Type B pancreatic cell (in vitro differentiated cells): ENCODE results near the gene RBMS3. TPM values are rescaled to one million over a fixed set of nuclear protein-coding genes. Genes with fewer than 3 reads are reported as not detected.
"Not testable (repeated sequence)": the region's sequence is repeated elsewhere in the genome, so short reads cannot be mapped to it uniquely, and the experiment has no call there.

Source experiments
- DNase-seq: peaks from one replicate; pipeline ENCODE4 v3.0.0; 2021; ENCODE audit warnings: mixed read lengths; ENCODE audit not compliant: unreplicated experiment; ENCODE audit errors: extremely low spot score
- H3K27ac Mint-ChIP-seq: 2 replicates; pipeline ENCODE4 v1.8.0; 2021; ENCODE audit warnings: mild to moderate bottlenecking, mixed read lengths
- H3K27me3 Mint-ChIP-seq: 2 replicates; pipeline ENCODE4 v1.8.0; 2021; ENCODE audit warnings: mixed read lengths
- H3K36me3 Mint-ChIP-seq: 2 replicates; pipeline ENCODE4 v1.8.0; 2021; ENCODE audit warnings: mixed read lengths
- H3K4me1 Mint-ChIP-seq: one replicate; pipeline ENCODE4 v1.8.0; 2021; ENCODE audit warnings: mixed read lengths; ENCODE audit not compliant: unreplicated experiment
- H3K4me3 Mint-ChIP-seq: 2 replicates; pipeline ENCODE4 v1.8.0; 2021; ENCODE audit warnings: mild to moderate bottlenecking, mixed read lengths
- H3K9me3 Mint-ChIP-seq: 2 replicates; pipeline ENCODE4 v1.8.0; 2021; ENCODE audit warnings: mixed read lengths
- total RNA-seq: library from RNA; stranded (reverse); gene quantifications from 2 replicates; pipeline ENCODE4 v1.2.1, GENCODE V29; 2021; ENCODE audit warnings: low replicate concordance
- TF ChIP-seq, protein P1 (sequence below): fragments of 200-600 bp; sonication (generic); conservative IDR thresholded peaks from 2 replicates; pipeline ENCODE4 v1.5.0; 2021; ENCODE audit warnings: antibody characterized with exemption, mild to moderate bottlenecking

RBMS3 gene
- total RNA-seq, 1 donor from 2014 or later, result 36.6 TPM

DNA sequence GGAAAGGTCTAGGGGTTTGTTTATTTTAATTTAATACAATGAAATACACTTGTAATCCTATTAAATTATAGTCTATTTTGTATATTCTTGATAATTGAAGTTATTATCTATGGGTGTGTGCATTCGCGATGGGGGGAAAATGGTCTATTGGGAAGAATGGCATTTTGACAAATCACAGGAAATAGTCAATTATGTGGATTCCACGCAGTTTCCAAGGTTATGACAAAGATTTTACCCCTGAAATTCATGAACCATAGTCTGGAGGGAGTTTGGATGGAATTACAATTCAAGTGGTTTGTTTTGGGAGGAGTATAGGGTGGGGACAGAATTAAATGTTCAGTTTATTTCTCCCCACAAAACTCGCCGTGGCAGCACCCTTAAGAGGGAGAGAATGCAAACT, 66.5 kb downstream of the RBMS3 start:
- Mint-ChIP-seq H3K36me3 (peaks cover under 1% of the 10 kb centered on the region), H3K9me3 (peaks cover 6% of the 10 kb centered on the region), H3K4me1 (peaks cover 33% of the 10 kb centered on the region)

DNA sequence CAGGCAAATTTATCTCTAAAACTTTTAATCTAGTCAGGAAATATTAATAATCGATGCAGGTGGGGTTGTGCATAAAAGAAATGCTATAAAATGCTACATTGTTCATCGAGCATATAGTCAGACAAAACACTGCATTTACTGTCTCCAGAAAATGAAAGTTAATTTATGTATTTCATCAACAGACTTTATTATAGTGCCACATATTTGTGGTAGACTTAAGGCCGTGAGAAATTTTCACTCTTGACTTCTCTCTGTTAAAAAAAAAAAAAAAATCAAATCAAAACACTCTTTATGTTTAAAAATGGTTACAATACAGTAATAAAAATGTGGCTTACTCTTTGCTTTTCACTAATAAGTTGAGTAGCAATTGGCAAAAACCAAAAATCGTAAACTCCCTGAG, 67.4 kb downstream of the RBMS3 start:
- H3K4me3 Mint-ChIP-seq, result no peak overlapping the region
- no peak for DNase-seq
- H3K36me3 Mint-ChIP-seq, result peaks cover 4% of the 10 kb centered on the region
- peaks cover 33% of the 10 kb centered on the region for H3K4me1 Mint-ChIP-seq
- TF ChIP-seq, protein P1, sequence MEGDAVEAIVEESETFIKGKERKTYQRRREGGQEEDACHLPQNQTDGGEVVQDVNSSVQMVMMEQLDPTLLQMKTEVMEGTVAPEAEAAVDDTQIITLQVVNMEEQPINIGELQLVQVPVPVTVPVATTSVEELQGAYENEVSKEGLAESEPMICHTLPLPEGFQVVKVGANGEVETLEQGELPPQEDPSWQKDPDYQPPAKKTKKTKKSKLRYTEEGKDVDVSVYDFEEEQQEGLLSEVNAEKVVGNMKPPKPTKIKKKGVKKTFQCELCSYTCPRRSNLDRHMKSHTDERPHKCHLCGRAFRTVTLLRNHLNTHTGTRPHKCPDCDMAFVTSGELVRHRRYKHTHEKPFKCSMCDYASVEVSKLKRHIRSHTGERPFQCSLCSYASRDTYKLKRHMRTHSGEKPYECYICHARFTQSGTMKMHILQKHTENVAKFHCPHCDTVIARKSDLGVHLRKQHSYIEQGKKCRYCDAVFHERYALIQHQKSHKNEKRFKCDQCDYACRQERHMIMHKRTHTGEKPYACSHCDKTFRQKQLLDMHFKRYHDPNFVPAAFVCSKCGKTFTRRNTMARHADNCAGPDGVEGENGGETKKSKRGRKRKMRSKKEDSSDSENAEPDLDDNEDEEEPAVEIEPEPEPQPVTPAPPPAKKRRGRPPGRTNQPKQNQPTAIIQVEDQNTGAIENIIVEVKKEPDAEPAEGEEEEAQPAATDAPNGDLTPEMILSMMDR, result no peak
- no peaks in the 10 kb centered on the region for H3K27me3 Mint-ChIP-seq
- peaks cover 6% of the 10 kb centered on the region for H3K9me3 Mint-ChIP-seq
- no peak overlapping the region for H3K27ac Mint-ChIP-seq

More for the DNA sequence above, 66.5 kb downstream of the RBMS3 start:
- TF ChIP-seq, protein P1, result no peak
- no peak for DNase-seq
- Mint-ChIP-seq H3K27ac (no peak overlapping the region), H3K27me3 (no peaks in the 10 kb centered on the region), H3K4me3 (no peak overlapping the region)

DNA sequence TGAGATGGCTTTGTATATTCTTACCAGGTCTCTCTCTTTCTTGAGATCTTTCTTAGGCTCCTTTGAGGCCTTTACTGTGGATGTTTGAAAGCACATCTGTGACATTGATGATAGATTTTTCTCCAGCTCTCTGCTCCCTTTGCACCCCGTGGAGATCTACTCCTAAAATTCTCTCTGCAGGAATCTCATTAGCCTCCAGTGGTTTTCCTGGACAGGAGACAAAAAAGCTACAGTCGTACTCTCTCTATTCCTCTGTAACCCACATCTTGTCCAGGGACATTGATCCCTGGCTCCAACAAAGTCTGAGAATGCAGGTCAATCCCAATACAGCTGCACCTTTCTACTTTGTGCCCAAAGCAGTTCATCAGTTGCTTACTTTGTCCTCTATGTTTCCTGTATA, 68.2 kb downstream of the RBMS3 start:
- peaks cover 6% of the 10 kb centered on the region for H3K9me3 Mint-ChIP-seq
- H3K27me3 Mint-ChIP-seq, result no peaks in the 10 kb centered on the region
- no peak overlapping the region for H3K27ac Mint-ChIP-seq
- H3K36me3 Mint-ChIP-seq, result peaks cover 4% of the 10 kb centered on the region
- no peak overlapping the region for H3K4me3 Mint-ChIP-seq
- TF ChIP-seq, protein P1, result no peak
- no peak for DNase-seq
- peaks cover 29% of the 10 kb centered on the region for H3K4me1 Mint-ChIP-seq

DNA sequence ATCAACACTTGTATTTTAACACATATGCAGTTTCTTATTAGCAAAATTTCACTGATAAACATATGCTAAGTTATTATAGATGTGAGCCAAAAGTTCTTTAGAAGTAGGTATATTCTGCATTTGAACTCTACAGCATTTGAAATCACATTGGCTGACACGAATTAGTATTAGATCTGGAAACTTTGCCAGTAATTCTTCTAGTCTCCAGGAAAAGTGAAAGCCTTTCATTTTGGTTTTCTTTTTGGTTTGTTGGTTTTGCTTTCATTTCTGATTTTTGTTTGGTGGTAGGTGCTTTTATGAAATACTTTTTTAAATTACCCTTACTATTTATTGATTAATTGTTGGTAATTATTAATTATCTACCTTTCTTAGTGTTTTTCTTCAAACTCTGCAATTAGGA, 72.9 kb downstream of the RBMS3 start:
- TF ChIP-seq, protein P1, result no peak
- Mint-ChIP-seq H3K4me3 (no peak overlapping the region), H3K9me3 (peaks cover 6% of the 10 kb centered on the region), H3K36me3 (peaks cover 4% of the 10 kb centered on the region), H3K27ac (no peak overlapping the region), H3K4me1 (peaks cover 9% of the 10 kb centered on the region), H3K27me3 (no peaks in the 10 kb centered on the region)
- no peak for DNase-seq

DNA sequence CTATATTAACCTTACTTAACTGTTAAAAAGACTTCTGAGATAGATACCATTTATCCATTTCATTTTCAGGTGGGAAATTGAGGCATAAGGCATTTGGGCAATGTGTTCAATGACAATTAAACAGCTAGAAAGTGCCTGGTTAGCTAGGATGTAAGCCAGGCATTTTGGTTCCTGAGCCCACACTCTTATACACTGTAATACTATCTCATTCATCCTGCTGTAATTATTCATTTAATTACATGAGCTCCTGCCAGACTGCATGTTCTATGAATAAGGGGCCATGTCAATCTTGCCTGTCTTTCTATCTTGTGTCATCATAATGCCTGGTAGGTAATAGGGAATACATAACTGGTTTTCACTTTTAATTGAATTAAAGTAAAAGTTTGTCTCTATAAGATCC, 74.0 kb downstream of the RBMS3 start:
- H3K4me3 Mint-ChIP-seq, result no peak overlapping the region
- H3K9me3 Mint-ChIP-seq, result no peaks in the 10 kb centered on the region
- H3K27ac Mint-ChIP-seq, result no peak overlapping the region
- no peaks in the 10 kb centered on the region for H3K4me1 Mint-ChIP-seq
- H3K36me3 Mint-ChIP-seq, result peaks cover 6% of the 10 kb centered on the region
- TF ChIP-seq, protein P1, result no peak
- DNase-seq, result no peak
- no peaks in the 10 kb centered on the region for H3K27me3 Mint-ChIP-seq

DNA sequence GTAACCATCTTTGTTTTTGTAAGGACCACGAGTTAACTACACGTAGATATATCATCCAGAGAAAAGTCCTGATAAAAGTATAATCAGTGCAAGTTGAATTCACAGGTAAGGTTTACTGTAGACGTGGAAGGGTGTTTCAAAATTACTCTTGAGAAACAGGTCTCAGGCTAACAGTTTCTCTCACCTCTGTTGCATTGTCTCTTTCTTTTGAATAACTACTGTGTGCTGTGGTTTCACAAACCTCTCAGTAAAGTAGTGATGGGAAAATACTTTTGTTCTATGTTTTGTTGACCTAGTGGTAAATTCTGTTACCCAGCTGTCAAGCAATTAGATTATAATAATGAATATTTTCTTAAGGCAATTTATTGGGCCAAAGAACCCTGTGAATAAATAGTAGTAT, 75.2 kb downstream of the RBMS3 start:
- TF ChIP-seq, protein P1, result no peak
- H3K9me3 Mint-ChIP-seq, result no peaks in the 10 kb centered on the region
- no peaks in the 10 kb centered on the region for H3K27me3 Mint-ChIP-seq
- H3K4me1 Mint-ChIP-seq, result no peaks in the 10 kb centered on the region
- no peak overlapping the region for H3K4me3 Mint-ChIP-seq
- H3K27ac Mint-ChIP-seq, result no peak overlapping the region
- DNase-seq, result no peak
- H3K36me3 Mint-ChIP-seq, result peaks cover 12% of the 10 kb centered on the region

DNA sequence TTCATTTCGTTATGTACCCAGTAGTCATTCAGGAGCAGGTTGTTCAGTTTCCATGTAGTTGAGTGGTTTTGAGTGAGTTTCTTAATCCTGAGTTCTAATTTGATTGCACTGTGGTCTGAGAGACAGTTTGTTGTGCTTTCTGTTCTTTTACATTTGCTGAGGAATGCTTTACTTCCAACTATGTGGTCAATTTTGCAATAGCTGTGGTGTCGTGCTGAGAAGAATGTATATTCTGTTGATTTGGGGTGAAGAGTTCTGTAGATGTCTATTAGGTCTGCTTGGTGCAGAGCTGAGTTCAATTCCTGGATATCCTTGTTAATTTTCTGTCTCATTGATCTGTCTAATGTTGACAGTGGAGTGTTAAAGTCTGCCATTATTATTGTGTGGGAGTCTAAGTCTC, 79.4 kb downstream of the RBMS3 start:
- H3K9me3 Mint-ChIP-seq, H3K4me1 Mint-ChIP-seq, DNase-seq, H3K4me3 Mint-ChIP-seq, H3K27me3 Mint-ChIP-seq, H3K27ac Mint-ChIP-seq, H3K36me3 Mint-ChIP-seq: not testable (repeated sequence)
